HL-60 (cell line): ENCODE measurements around the gene CIAO1.

Experiments
- DNase-seq, 2 experiments: peaks; one replicate each; pipeline ENCODE4 v3.0.0-alpha.2; 2010 to 2020; ENCODE audit warnings: low read depth in 1 of 2, low spot score in 1 of 2
- H3K27ac ChIP-seq: fragments of 250-450 bp; sonication (Bioruptor Pico); replicated peaks from 2 replicates; pipeline ENCODE4 v1.5.1; 2020; ENCODE audit warnings: mild to moderate bottlenecking, moderate library complexity
- H3K27me3 ChIP-seq: fragments of 250-450 bp; sonication (Bioruptor Pico); 2 replicates; pipeline ENCODE4 v1.5.1; 2021; ENCODE audit warnings: mild to moderate bottlenecking, moderate library complexity; ENCODE audit not compliant: insufficient read depth, poor library complexity, severe bottlenecking
- H3K4me3 ChIP-seq: replicated peaks from 2 replicates; pipeline ENCODE4 v1.5.1; 2011; ENCODE audit warnings: mild to moderate bottlenecking, control low read depth, low read length; ENCODE audit not compliant: insufficient read depth
- GABPA ChIP-seq: IDR thresholded peaks from 2 replicates; pipeline ENCODE4 v1.6.1; 2012; ENCODE audit warnings: low read depth
- POLR2AphosphoS5 ChIP-seq: IDR thresholded peaks from 2 replicates; pipeline ENCODE4 v1.6.1; 2012; ENCODE audit warnings: low read depth
- SPI1 ChIP-seq: IDR thresholded peaks from 2 replicates; pipeline ENCODE4 v1.6.1; 2012; ENCODE audit warnings: low read depth, mild to moderate bottlenecking, borderline replicate concordance
- TF ChIP-seq, protein P1 (sequence below): IDR thresholded peaks from one replicate; pipeline ENCODE4 v1.5.1; 2011; ENCODE audit warnings: low read length, control low read depth, inconsistent platforms; ENCODE audit not compliant: insufficient read depth
- TF ChIP-seq, protein P2 (sequence below): IDR thresholded peaks from 2 replicates; pipeline ENCODE4 v1.6.1; 2012; ENCODE audit warnings: low read depth; ENCODE audit not compliant: insufficient replicate concordance

Gene CIAO1

DNA sequence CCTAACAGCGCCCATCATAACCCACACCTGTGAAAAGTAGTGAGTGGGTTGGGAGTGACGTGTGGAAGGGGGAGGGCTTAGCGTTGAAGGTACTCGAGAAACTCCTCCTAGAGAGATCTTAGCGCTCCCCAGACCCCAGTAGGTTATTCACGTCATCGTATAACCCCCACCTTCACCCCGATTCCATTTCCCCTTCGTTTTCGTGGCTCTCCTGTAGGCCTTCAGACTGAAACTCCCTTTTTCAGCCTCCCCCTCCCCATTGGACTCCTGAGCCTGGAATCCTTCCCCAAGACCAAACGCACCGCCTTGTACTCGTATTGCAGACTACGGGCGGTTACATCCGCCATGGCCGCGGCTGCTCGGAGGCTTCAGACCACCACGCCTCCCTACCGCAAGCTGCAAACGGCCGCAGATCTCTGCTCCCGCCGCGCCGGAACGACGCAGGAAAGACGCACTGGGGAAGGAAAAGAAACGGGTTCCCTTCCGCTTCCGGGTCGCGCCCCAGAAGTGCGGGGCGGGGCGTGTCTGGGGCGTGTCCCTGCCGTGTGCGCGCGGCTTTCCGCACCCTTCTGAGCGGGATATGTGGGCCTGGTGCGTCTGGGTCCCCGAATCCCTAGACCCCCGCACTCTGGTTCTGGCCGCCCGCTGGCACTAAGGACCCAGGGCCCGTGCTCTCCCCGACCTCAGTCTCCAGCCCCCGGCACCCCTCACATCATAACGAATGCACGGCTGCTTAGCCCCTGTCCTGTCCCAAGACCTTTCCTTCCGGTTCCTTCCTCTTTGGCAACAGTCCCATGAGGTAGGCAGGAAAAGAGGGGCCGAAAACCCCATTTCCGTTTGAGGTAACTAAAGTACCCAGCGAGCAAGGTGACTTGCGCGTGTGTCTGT is 39.3 kb downstream of the CIAO1 start, which contains the start of gene SNRNP200:
TSS of gene SNRNP200 (minus strand) at position 456 of the 888 bp plus-strand sequence. CDS start at position 347, 109 bp downstream.
- DNase-seq: peak; percentile 89 to 91
- peak within 1 kb of the TSS; percentile 89 for H3K27ac ChIP-seq
- H3K4me3 ChIP-seq: peak within 1 kb of the TSS; percentile 60
- peak; percentile 99 for TF ChIP-seq GABPA
- TF ChIP-seq, protein P1, sequence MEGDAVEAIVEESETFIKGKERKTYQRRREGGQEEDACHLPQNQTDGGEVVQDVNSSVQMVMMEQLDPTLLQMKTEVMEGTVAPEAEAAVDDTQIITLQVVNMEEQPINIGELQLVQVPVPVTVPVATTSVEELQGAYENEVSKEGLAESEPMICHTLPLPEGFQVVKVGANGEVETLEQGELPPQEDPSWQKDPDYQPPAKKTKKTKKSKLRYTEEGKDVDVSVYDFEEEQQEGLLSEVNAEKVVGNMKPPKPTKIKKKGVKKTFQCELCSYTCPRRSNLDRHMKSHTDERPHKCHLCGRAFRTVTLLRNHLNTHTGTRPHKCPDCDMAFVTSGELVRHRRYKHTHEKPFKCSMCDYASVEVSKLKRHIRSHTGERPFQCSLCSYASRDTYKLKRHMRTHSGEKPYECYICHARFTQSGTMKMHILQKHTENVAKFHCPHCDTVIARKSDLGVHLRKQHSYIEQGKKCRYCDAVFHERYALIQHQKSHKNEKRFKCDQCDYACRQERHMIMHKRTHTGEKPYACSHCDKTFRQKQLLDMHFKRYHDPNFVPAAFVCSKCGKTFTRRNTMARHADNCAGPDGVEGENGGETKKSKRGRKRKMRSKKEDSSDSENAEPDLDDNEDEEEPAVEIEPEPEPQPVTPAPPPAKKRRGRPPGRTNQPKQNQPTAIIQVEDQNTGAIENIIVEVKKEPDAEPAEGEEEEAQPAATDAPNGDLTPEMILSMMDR: no peak
- TF ChIP-seq, protein P2, sequence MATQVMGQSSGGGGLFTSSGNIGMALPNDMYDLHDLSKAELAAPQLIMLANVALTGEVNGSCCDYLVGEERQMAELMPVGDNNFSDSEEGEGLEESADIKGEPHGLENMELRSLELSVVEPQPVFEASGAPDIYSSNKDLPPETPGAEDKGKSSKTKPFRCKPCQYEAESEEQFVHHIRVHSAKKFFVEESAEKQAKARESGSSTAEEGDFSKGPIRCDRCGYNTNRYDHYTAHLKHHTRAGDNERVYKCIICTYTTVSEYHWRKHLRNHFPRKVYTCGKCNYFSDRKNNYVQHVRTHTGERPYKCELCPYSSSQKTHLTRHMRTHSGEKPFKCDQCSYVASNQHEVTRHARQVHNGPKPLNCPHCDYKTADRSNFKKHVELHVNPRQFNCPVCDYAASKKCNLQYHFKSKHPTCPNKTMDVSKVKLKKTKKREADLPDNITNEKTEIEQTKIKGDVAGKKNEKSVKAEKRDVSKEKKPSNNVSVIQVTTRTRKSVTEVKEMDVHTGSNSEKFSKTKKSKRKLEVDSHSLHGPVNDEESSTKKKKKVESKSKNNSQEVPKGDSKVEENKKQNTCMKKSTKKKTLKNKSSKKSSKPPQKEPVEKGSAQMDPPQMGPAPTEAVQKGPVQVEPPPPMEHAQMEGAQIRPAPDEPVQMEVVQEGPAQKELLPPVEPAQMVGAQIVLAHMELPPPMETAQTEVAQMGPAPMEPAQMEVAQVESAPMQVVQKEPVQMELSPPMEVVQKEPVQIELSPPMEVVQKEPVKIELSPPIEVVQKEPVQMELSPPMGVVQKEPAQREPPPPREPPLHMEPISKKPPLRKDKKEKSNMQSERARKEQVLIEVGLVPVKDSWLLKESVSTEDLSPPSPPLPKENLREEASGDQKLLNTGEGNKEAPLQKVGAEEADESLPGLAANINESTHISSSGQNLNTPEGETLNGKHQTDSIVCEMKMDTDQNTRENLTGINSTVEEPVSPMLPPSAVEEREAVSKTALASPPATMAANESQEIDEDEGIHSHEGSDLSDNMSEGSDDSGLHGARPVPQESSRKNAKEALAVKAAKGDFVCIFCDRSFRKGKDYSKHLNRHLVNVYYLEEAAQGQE: peak; percentile 41
- TF ChIP-seq POLR2AphosphoS5: peak; percentile 91
- 0 out of 2 replicates have a peak, but pooled peaks have one; percentile 0 for TF ChIP-seq SPI1
- H3K27me3 ChIP-seq: no peaks in the 10 kb centered on the region

DNA sequence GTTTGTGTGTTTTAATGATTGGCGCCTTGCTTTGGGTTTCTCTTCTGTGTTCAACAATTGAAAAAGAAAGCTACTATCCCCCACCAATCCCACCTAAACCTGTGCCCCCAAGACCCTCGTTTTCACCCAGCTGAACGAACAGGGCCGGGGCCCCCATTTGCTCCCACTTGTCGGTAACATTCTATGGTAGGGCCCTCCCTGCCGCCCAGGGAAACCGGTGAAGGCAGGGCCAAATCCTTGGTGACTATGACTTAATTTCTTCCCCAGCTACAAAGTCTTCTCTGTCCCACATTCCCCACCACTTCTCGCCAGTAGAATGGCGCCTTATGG is 39.9 kb downstream of the CIAO1 start:
- DNase-seq: peak in 1 of 2 experiments; percentile 4
- H3K4me3 ChIP-seq: peak overlapping the region; percentile 60
- H3K27me3 ChIP-seq: no peaks in the 10 kb centered on the region
- H3K27ac ChIP-seq: peak overlapping the region; percentile 89
- TF ChIP-seq, protein P2: peak; percentile 23
- TF ChIP-seq SPI1: no peak

DNA sequence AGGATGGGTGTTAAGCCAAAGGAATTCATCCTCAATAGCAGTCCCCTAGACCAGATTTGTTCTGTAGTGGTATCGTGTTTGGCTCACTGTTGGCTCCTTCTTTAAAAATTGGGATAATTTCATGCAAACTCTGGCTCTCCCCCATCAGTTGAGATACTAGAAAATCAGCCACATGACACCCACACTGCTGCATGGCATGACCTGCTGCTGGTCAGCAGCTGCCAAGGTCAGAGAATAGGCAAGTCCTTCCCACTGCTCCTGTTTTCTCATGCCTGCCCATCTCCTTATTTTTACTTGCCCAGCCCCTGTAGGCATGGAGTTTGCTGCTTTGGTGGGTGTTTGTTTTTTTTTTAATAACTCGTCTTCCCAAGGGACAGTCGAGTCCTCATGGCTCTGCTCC is 40.3 kb downstream of the CIAO1 start:
- TF ChIP-seq, protein P2: peak; percentile 12
- no peak for TF ChIP-seq SPI1
- H3K27ac ChIP-seq: peak overlapping the region; percentile 89
- DNase-seq: no peak
- no peaks in the 10 kb centered on the region for H3K27me3 ChIP-seq
- H3K4me3 ChIP-seq: peak overlapping the region; percentile 60

DNA sequence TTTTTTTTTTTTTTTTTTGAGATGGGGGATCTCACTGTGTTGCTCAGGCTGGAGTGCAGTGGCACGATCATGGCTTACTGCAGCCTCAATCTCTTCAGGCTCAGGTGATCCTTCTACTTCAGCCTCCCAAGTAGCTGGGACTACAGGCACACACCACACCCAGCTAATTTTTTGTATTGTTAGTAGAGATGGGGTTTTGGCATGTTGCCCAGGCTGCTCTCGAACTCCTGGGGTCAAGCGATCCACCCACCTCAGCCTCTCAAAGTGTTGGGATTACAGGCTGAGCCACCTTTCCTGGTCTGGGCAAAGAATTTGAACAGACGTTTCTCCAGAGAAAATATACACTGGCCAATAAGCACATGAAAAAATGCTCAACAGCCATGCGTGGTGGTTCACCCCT is 42.2 kb downstream of the CIAO1 start:
- Histone ChIP-seq H3K27me3 (no peaks in the 10 kb centered on the region), H3K4me3 (no peak overlapping the region), H3K27ac (no peak overlapping the region)
- TF ChIP-seq, protein P1: no peak
- TF ChIP-seq SPI1 (no peak), GABPA (no peak), POLR2AphosphoS5 (no peak)
- TF ChIP-seq, protein P2: no peak
- DNase-seq: no peak
